Prostate gland (tissue), 2 donors: ENCODE results near the gene TLL1. TPM values are rescaled to one million over a fixed set of nuclear protein-coding genes. Genes with fewer than 3 reads are reported as not detected.

ENCODE experiments used
- DNase-seq: peaks from one replicate; pipeline ENCODE4 v3.0.0-alpha.2; 2019; ENCODE audit warnings: low spot score
- H3K27ac ChIP-seq, 2 donors: fragments of 200-600 bp; sonication (generic); 2 replicates each; pipeline ENCODE4 v1.5.1; 2017 to 2019
- H3K27me3 ChIP-seq: fragments of 200-600 bp; sonication (generic); replicated peaks from 2 replicates; pipeline ENCODE4 v1.5.1; 2019; ENCODE audit not compliant: insufficient read depth
- H3K36me3 ChIP-seq, 2 donors: fragments of 200-600 bp; sonication (generic); 1 replicate in 1 of 2; 2 replicates in 1 of 2; pipeline versions ENCODE4 v1.5.1 to v1.8.1; 2017 to 2019
- H3K4me1 ChIP-seq: fragments of 200-600 bp; sonication (generic); replicated peaks from 2 replicates; pipeline ENCODE4 v1.5.1; 2019
- H3K4me3 ChIP-seq, 2 donors: fragments of 200-600 bp; sonication (generic); 2 replicates each; pipeline ENCODE4 v1.5.1; 2017 to 2019
- H3K9me3 ChIP-seq: fragments of 200-600 bp; sonication (generic); 2 replicates; pipeline ENCODE4 v1.5.1; 2017
- CTCF ChIP-seq, 4 experiments: fragments of 200-600 bp in 2 of 4; fragments of 450-650 bp in 2 of 4; sonication (generic) in 2 of 4; IDR thresholded peaks; 1 replicate in 3 of 4; 2 replicates in 1 of 4; pipeline ENCODE4 v1.5.1; 2016 to 2019; ENCODE audit warnings: antibody characterized with exemption in 4 of 4, mild to moderate bottlenecking in 2 of 4, moderate library complexity in 2 of 4
- POLR2A ChIP-seq: fragments of 450-650 bp; IDR thresholded peaks from one replicate; pipeline ENCODE4 v1.6.1; 2016; ENCODE audit warnings: antibody characterized with exemption, mild to moderate bottlenecking
- POLR2AphosphoS5 ChIP-seq: sonication (generic); formaldehyde crosslinking; IDR thresholded peaks from one replicate; pipeline ENCODE4 v1.6.1; 2017; ENCODE audit warnings: antibody characterized with exemption
- WGBS: methylation state at CpG from one replicate; pipeline ENCODE4 v1.1.5; 2018; 5-methylcytosine and 5-hydroxymethylcytosine counted together
- intact Hi-C: fragments of 100-400 bp; cut with DNase I; formaldehyde crosslinking; loops from one replicate; pipeline ENCODE4 v1.14.2; 2022
- total RNA-seq, 2 donors: library from RNA; depleted of rRNA; stranded (reverse); fragments of >200 nt; gene quantifications; one replicate each; pipeline ENCODE4 v1.1.0, GENCODE V29; 2016

TLL1 gene
- total RNA-seq, 2 donors from 2014 or later: 1.5 to 4.1 TPM

- Histone ChIP-seq H3K4me3 (peak overlapping the region in 1 of 2 donors; percentile 23), H3K27me3 (no peaks in the 10 kb centered on the region), H3K4me1 (no peaks in the 10 kb centered on the region), H3K9me3 (no peaks in the 10 kb centered on the region), H3K36me3 (no peaks in the 10 kb centered on the region), H3K27ac (no peak overlapping the region)
- intact Hi-C loops: no loop called here
- no peak for DNase-seq
- WGBS: 20% methylated on average over 6 of the region's 6 CpGs
- TF ChIP-seq CTCF (IDR thresholded peaks at IDR 0.05) (no peak), POLR2AphosphoS5 (no peak), POLR2A (no peak)
Measured at GRCh38 chr4:166043801-166044200, 170.8 kb downstream of the TLL1 start.

GRCh38 chr4:166044871-166045270, 171.8 kb downstream of the TLL1 start:
- Histone ChIP-seq H3K9me3 (no peaks in the 10 kb centered on the region), H3K4me3 (no peak overlapping the region), H3K4me1 (no peaks in the 10 kb centered on the region), H3K27me3 (no peaks in the 10 kb centered on the region), H3K36me3 (no peaks in the 10 kb centered on the region), H3K27ac (no peak overlapping the region)
- TF ChIP-seq POLR2AphosphoS5 (no peak), CTCF (IDR thresholded peaks at IDR 0.05) (no peak), POLR2A (no peak)
- intact Hi-C loops: no loop called here
- no peak for DNase-seq

- Histone ChIP-seq H3K9me3 (no peaks in the 10 kb centered on the region), H3K4me3 (no peak overlapping the region), H3K27me3 (no peaks in the 10 kb centered on the region), H3K27ac (no peak overlapping the region), H3K4me1 (no peaks in the 10 kb centered on the region), H3K36me3 (no peaks in the 10 kb centered on the region)
- intact Hi-C loops: no loop called here
- TF ChIP-seq CTCF (IDR thresholded peaks at IDR 0.05) (no peak), POLR2AphosphoS5 (no peak), POLR2A (no peak)
- WGBS: 84% methylated on average over 9 of the region's 9 CpGs
- DNase-seq: no peak
Measured at GRCh38 chr4:166045457-166045856, 172.4 kb downstream of the TLL1 start.

- no peak for DNase-seq
- H3K4me3 ChIP-seq: no peak overlapping the region
- H3K27me3 ChIP-seq: no peaks in the 10 kb centered on the region
- no peaks in the 10 kb centered on the region for H3K9me3 ChIP-seq
- intact Hi-C loops: no loop called here
- TF ChIP-seq CTCF (IDR thresholded peaks at IDR 0.05) (no peak), POLR2AphosphoS5 (no peak), POLR2A (no peak)
- WGBS: 78% methylated on average over 5 of the region's 5 CpGs
- H3K4me1 ChIP-seq: no peaks in the 10 kb centered on the region
- H3K36me3 ChIP-seq: no peaks in the 10 kb centered on the region
- no peak overlapping the region for H3K27ac ChIP-seq
Measured at GRCh38 chr4:166049036-166049435, 176.0 kb downstream of the TLL1 start.

- H3K27me3 ChIP-seq: no peaks in the 10 kb centered on the region
- no peak overlapping the region for H3K27ac ChIP-seq
- no peak overlapping the region for H3K4me3 ChIP-seq
- no peaks in the 10 kb centered on the region for H3K36me3 ChIP-seq
- no peak for DNase-seq
- intact Hi-C loops: no loop called here
- H3K4me1 ChIP-seq: no peaks in the 10 kb centered on the region
- no peak for TF ChIP-seq CTCF (IDR thresholded peaks at IDR 0.05)
- no peak for TF ChIP-seq POLR2A
- no peaks in the 10 kb centered on the region for H3K9me3 ChIP-seq
Measured at GRCh38 chr4:166064721-166065120, 191.7 kb downstream of the TLL1 start.
